GM21723 (cell line): ENCODE measurements around the gene HP1BP3.

Experiments used
- ATAC-seq: cut with Tn5 transposase; IDR thresholded peaks from one replicate; pipeline ENCODE4 v1.9.1; 2021; ENCODE audit warnings: mild to moderate bottlenecking, moderate library complexity; ENCODE audit not compliant: unreplicated experiment

Gene HP1BP3

DNA sequence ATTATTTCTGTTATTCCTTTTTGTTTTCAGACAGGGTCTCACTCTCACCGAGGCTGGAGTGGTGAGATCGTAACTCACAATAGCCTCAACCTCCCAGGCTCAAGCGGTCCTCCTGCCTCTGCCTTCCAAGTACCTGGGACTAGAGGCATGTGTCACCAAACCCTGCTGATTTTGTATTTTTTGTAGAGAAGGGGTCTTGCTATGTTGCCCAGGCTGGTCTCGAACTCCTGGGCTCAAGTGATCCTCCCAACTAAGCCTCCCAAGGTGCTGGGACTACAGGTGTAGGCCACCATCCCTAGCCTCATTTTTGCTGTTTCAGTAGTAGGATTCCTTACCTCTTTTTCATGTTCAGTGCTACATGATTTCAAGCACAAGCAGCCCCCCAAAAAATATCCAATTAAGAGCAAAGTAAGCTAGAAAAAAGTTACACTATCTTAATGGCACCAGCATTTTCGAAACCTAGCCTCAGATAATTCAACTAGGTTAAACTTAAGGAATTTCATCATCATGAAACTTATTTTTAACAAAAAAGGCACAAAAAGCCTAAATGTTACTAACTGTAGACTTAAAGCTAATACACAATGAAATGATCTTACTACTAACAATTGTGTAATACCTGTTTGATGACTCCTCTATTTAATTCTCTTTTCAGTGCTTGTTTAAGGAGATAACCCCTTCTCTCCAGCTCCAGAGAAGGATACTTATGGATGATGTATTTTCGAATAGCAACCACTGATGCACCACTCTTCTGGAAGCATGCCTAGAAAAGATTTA lies 16.6 kb downstream of the HP1BP3 start:
- ATAC-seq, result no peak

DNA sequence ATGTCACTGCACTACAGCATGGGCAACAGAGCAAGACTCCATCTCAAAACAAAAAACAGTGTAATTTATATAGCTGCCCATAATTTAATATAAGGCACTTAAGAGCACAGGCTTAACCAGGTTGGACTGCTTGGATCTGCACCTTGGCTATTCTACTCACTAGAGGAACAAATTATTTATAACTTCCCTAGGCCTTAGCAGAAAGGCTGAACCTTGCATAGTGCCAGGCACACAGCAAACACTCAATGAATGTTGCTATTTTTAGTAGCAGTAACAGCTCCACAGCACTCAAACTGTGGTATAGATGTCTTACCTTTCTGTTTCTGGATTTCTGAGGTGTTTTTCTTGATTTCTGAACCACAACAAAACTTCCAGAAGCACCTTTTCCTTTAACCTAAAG lies 19.8 kb downstream of the HP1BP3 start:
- ATAC-seq, result no peak

DNA sequence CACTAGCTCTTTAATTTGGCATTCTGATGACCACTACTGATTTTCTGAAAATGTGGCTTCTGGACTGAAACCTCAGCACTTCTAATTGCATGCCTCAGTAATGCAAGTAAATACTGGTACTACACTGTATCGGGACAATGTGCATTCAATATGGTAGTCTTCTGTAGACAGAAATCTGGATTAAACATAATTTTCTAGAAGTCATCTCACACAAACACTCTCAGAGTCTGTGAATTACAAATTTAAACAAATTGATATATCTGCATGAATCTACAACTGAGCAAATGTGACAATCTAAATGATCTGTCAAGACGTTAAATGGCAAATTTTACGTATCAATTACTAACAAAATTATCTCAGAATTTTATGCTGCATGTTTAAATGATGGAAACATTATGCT lies 23.7 kb downstream of the HP1BP3 start:
- no peak for ATAC-seq

DNA sequence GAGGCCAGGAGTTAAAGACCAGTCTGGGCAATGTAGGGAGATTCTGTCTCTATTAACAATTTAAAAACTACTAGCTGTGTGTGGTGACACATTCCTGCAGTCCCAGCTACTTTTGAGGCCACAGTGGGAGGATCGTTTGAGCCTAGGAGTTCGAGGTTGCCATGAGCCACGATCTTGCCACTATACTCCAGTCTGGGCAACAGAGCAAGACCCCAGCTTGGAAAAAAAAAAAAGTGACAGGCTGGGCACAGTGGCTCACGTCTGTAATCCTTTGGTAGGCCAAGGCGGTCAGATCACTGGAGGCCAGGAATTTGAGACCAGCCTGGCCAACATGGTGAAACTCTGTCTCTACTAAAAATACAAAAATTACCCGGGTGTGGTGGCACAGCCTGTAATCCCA lies 26.8 kb downstream of the HP1BP3 start:
- no peak for ATAC-seq

DNA sequence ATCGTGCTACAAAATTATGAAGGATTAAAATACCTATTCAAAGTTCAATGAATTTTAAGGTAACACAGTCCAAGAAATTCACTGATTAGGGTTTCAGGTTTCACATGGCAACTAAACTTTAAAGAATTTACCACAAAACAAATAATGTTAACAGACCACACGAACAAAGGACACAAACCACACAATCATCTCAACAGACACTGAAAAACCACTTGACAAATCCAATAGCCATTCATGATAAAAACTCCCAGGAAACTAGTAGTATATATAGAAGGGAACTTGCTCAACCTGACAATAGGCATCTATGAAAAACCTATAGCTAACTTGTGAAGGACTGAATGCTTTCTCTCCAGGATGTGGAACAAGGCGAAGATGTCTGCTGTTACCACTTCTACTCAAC lies 33.5 kb downstream of the HP1BP3 start:
- ATAC-seq, result no peak

DNA sequence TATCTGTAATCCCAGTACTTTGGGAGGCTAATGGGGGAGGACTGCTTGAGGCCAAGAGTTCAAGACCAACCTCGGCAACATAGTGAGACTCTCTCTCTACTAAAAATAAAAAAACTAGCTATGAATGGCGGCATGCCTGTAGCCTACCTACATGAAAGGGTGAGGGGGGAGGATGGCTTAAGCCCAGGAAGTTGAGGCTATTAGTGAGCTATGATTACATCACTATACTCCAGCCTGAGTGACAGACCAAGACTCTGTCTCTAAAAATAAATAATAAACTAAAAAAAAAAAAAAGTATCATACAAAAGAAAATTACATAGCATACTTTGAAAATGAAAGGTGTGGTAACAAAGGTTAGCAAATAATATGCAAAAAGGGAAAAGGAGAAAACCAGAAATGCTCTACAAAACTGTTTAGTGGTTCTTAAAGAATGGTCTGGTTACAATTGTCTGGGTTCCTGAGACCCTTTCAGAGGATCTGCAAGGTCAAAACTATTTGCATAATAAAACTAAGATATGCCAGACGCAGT lies 35.6 kb downstream of the HP1BP3 start:
- ATAC-seq, result no peak

DNA sequence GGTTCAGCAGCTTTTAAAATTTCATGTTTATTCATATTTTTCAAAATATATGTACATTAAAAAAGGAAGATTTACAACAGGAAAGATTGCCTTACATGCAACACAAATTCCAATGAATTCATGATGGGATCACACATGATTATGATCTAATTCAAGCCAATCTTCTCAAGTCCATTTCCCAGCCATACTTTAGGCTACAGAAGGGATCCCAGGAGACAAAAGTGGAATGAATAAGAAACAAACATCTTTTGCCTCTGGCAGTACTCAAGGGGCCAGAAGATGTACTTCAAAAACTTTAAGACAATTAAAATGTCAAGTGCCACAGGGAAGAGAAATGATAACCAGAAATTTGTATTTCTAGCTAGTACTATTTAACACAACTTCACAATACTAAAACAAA lies 44.4 kb downstream of the HP1BP3 start:
- no peak for ATAC-seq

DNA sequence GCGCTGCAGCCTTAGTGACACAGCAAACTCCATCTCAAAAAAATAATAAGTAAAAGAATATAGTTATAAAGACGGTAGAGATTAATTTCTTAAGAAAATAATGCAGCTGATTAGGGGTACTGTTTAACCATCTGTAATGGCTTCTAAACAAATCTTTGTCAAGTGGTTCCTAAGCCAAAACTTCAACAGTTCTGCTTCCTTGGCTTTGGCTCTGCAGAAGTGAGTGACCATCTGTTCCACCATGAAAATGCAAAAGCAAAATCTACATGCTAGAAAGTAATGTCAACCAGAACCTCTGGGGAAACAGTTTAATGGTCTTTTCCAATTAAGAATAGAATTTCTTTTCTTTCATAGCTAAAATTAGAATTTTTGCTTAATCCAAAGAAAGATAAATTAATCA lies 46.3 kb downstream of the HP1BP3 start:
- no peak for ATAC-seq

DNA sequence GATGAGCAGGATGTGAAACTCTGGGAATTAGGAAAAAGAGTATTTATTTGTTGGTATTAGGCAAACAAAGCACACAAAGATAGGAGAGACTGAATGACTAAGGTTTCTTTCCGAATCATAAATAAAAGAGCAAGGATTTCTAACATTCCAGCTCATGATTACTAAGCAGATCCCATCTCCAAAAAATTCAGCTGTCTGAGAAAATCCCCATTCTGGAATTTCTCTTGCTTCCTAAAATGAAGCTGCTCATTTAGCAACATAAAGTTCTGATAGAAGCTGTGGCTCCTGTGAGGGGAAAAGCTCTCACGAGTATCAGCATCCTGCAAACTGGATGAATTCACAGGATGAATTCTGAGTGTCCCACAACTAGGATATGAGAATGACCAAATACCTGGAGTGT lies 47.9 kb downstream of the HP1BP3 start:
- ATAC-seq, result no peak

DNA sequence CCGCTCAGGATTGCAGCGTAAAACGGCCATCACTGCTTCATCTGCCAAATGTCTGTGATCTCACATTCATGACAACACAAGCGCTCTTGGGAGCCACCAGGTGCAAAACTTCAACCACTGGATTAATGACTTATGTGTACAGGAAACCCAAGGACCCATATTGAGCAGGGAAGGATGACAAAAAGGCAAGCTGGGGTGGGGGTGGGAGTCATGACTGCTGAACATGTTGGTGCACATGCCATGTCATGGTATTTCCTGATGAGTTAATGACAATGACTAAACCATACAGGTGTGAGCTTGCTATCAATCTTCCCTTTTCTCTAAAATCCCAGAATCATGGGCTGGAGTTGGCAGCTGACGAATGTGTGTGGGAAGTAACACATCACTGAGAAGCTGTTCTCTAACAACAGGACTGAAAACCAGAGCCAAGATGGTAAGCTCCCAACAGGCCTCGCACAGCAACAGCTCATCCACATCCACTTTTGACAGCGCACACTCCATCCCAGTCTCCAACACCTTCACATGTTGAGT lies 51.5 kb downstream of the HP1BP3 start:
- no peak for ATAC-seq

DNA sequence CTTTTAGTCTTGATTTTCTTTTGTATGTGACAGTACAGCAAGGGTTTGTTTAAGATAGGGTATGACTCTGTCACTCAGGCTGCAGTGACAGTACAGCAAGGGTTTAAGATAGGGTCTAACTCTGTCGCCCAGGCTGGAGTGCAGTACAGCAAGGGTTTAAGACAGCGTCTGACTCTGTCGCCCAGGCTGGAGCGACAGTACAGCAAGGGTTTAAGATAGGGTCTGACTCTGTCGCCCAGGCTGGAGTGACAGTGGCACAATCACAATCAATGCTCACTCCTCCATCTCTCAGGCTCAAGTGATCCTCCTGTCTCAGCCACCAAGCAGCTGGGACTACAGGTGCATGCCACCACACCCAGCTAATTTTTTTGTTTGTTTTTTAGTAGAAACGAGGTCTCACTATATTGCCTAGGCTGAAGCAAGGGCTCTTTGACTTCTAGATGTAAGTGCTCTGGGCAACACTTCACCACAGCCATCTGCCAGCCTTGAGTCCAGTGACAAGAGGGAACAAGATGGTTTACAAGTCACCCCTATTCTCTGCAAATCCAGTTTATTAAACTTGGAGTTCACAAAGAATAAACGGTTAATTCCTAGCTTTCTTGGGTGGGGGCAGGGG lies 53.6 kb downstream of the HP1BP3 start:
- no peak for ATAC-seq

DNA sequence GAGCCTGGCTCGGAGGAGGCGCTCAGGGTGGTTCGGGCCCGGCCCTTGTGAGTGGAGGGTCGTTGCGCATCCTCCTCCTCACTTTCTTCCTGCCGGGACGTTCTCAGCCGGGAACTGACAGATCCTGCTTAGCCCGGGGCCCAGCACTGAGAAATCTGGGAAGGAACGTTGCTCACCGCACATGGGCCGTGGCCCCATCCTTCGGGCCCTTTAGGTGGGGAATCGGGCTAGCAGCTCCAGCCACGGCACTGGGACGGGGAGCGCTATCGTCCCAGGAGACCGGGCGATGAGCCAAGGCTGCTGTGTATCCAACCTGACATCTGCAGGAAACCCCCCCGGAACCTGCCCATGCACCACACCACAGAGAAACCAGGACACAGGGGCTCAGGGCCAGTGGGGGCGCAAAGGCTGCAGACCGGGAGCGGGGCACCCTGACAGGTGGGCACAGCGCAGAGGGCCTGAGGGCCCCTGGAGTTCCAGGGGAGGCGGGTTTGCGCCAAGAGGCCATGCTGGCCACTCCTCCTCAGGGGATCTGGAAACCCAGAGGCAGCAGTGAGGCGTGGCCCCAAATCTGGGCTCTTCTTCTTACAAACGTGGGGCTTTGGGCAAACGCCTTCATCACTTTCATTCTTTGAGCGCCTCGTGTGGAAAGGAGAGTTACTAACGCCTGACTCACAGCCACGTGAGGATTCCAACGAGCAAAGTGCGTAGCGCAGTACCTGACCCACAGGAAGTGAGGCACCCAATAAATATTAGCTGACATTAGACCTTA lies 54.3 kb downstream of the HP1BP3 start, which contains the start of gene SH2D5:
TSS of gene SH2D5 (minus strand) at position 116 of the 772 bp plus-strand sequence. CDS start 4,659 bp downstream, outside the sequence.
- peak; percentile 57 for ATAC-seq

DNA sequence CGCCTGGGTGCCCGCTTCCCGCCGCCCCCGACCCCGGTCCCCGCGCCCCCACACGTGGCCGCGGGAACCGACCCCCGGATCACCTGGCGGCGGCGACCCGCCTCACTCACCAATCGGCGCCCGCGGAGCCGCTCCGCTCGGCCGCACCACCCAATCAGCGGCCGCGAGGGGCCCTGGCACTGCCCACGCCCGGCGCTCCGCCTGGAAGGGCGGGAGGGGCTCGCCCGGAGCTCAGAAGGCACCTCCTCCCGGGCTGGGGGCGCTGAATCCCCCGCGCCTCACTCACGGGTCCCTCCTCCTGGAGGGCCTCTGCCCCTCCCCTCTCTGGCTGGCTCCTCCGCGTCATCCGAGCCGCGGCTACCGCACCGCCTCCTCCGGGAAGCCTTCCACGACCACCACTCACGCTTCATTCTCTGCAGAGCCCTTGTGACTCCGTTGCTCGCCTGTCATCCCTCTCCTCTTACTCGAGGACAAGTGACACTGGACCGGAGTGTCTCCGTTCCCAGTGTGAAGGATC lies 55.0 kb downstream of the HP1BP3 start:
- ATAC-seq, result peak; percentile 50

DNA sequence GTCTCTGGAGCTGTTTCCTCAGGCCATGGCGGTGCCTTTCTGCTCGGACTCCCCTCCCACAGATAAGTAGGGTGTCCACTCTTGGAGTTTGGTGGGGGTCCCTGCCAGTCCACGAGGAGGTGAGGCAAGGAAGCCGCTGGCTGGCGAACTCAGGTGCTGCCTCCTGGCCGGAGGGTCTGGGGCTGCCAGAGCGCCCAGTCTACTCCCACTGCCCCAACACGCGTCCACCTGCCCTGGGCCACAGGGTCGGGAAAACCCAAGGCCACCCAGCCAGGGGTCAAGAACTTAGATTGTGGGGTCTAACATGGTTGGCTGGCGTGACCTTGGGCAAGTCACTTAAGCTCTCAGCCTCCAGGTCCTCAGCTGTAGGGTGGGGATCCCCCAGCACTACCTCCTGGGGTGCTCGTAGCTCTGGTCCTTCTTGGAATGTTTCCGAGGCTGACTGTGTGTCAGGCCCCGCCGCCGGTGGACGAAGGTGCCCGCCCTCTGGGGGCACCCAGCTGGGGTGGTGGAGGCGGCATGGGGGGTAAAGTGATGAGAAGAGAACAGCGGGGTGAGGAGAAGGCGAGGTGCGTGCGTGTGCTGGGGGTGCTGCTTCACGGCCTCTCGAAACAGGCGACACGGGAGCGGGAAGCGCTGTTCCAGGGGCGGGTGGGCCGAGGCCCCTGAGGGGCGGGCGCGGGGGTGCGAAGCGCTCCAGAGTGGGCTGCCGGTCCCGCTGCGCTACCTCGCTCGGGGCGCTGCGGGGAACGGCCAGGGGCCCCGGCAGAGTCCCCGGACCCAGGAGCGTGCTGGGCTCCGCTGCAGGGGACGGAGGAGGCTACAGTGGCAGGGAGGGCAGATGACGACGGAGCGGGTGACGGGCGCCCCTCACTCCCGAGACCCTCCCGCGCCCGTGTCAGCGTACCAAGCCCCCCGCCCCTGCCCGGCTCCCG lies 55.8 kb downstream of the HP1BP3 start:
- ATAC-seq, result no peak

DNA sequence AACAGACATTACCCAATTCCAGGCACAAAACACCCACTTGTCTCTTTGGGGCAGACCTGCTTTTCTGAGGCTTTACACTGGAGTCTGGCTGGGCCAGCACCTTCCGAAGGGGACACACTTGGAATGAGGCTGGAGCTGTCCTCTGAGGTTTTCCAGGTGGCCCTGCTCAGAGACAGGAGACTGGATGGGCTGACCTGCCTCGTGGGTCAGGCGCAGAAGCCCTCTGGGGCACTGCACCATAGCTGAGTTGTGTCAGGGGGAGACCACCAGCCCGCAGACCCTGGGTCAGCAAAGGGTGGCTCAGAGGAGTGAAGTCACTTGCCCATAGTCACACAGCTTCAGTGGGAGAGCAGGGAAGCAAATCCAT lies 56.4 kb downstream of the HP1BP3 start:
- no peak for ATAC-seq

DNA sequence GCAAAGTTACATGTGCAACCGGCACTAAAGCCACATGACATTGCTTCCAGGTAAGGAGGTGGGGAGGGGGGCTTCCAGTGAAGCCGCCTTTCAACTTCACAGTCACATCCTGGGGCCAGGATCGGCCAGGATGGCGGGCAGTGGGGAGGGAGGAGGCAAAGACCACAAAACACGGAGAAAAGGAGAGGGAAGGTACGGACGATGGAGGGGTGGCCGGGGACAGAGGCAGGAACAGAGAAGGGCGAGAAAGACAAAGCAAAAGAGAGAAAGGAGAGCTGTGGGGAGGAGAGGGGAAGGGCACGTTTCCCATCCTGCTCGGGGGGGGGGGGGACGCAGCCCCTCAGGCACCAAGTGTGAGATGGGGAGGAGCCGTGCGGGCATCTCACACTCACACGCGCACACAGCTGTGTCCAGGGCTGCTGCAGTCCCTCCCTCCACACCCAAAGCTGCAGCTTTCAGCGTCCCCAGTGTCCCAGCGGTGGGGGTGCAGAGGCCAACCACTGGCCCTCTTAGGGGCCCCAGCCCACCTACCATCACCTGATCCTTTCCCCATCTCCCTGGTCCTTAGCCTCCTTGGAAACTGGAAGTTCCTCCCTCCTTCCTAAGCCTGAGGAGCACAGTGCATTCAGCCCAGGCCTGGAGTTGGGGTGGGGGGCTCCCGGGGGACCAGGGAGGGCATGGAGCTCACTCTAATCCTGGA lies 57.0 kb downstream of the HP1BP3 start:
- no peak for ATAC-seq

DNA sequence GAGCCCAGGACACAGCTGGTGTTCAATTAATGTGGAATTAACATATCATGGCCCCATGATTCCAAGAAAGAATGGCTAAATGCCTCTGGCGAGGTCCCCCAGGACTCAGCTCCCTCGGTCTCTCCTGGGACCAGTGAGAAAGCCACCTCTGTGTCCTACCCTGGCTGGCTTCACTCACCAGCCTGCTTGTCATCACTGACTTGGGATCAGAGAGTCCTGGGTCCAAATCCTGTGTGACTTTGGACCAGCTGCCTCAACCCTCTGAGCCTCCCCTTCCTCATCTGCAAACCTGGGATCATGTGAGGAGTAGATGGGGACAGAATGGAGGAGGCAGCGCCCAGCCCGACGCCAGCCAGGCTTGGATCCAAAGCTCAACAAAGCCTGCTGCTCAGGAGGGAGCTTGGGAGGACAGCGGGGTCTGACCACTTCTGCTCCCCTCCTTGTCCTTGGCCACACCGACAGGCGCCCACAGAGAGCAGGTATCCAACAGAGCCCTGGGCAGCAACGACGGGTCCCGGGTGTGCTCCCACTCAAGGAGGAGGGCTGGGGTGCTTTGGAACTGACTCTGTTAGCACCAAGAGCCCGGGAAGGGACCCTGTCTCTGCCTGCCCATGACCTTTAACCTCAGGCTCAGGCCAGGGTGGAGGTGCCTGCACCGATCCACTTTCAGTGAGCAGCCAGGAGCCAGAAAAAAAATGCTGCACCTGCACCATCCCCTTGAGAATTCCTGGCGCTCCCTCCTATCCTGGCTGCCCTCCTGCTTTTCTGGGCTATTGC lies 57.8 kb downstream of the HP1BP3 start:
- no peak for ATAC-seq

DNA sequence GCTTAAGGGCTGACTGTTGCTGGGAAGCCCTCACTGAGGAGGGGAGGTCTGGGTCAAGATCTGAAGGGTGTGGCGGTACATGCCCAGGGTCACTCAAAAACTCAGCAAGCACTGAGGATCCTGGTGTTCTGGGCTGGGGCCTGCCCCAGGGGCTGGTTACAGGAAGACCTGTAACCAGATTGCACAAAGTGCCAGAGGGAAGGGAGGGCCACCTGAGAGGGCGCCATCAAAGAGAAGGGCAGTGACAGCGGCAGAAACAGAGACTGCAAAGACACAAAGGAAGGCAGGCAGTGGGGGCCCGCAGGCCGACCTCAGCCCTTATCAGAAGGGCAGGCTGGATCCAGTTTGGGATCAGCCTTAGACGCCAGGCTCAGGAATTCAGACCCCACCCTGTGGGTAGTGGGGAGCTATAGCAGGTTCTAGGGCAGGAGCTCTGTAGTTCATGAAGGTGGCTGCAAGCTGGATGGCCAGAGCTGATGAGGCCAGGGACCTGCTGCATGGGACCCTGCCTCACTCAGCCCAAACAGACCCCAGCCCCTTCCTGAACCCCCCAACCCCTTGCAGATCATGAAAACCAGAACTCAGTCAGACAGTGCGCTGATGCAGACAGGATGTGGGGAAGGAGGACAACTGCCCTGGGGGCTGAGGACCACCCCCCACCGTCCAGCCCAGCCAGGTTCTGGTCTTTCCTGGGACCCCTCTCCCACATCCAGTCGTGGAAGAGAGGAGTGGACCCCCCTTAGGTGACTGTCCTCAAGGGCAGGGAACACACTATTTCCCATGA lies 58.5 kb downstream of the HP1BP3 start:
- ATAC-seq, result no peak
